OCI-LY3 (cell line): ENCODE data around the gene CDHR4.

Source experiments
- EZH2phosphoT487 ChIP-seq: fragments of 200-600 bp; shearing (Covaris generic); IDR thresholded peaks from 2 replicates; pipeline ENCODE4 v1.6.1; 2018; ENCODE audit warnings: antibody characterized with exemption, mixed run types, low read depth
- TF ChIP-seq, protein P1 (sequence below): fragments of 200-600, 300-600 bp; sonication (generic); IDR thresholded peaks from 2 replicates; pipeline ENCODE4 v1.5.1; 2014; ENCODE audit warnings: antibody characterized with exemption, low read length, low read depth

DNA sequence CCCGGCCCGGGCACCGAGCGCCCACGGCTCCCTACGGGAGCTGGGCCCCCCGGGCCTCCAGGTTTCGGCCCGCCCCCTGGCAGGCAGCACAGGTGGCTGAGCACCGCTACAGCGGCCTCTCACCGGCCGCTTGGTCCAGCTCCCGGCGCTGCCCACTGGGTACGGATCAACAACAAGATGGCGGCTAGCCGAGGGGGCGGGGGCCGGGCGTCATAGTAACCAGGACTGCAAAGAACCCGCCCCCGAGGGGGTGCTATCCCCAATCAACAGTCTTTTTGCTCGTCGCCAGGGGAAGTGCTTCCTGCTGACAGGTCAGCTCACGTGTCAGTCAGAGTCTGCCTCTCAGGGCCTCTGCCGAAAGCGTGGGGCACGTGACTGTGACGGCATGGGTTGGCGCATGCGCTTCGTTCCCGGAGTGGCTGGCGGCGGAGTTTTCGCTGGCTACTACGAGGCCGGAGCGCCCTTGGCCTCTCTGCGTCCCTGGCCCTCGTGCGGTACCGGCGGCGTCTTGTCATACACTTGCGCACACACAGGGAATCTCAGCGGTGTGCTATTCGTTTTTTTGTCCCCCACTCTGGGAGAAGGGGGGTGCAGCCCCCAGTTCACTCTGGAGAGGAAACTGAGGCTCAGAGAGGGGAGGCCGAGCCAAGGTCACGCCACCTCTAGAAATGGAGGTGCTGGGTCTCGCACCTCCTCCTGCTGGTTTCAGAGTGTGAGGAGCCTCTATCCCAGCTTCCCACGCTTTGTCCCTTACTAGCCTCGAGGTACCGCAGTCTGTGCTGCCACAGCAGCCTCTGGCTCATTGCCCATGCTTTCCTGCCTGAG, 13.1 kb downstream of the CDHR4 start, which contains the start of gene IP6K1:
- TF ChIP-seq, protein P1, sequence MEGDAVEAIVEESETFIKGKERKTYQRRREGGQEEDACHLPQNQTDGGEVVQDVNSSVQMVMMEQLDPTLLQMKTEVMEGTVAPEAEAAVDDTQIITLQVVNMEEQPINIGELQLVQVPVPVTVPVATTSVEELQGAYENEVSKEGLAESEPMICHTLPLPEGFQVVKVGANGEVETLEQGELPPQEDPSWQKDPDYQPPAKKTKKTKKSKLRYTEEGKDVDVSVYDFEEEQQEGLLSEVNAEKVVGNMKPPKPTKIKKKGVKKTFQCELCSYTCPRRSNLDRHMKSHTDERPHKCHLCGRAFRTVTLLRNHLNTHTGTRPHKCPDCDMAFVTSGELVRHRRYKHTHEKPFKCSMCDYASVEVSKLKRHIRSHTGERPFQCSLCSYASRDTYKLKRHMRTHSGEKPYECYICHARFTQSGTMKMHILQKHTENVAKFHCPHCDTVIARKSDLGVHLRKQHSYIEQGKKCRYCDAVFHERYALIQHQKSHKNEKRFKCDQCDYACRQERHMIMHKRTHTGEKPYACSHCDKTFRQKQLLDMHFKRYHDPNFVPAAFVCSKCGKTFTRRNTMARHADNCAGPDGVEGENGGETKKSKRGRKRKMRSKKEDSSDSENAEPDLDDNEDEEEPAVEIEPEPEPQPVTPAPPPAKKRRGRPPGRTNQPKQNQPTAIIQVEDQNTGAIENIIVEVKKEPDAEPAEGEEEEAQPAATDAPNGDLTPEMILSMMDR, result no peak
- no peak for TF ChIP-seq EZH2phosphoT487
